IMR-90 (cell line): Measurements from ENCODE around the gene RAB20. TPM values are rescaled to one million over a fixed set of nuclear protein-coding genes. Genes with fewer than 3 reads are reported as not detected.

Experiments
- ATAC-seq: fragments of 200-7000 bp; cut with Tn5 transposase; 2 replicates; pipeline ENCODE4 v1.9.1; 2020; ENCODE audit warnings: low read depth, mild to moderate bottlenecking, moderate library complexity
- BruUV-seq: library from RNA; stranded (reverse); fragments of 400-500 nt; replicated peaks from 2 replicates; lab custom pipeline; 2021; lab: Mats Ljungman, UMichigan
- CTCF ChIA-PET: fragments of 300-600 bp; formaldehyde crosslinking; extraction: SDS; loops from one replicate; lab custom pipeline; 2021; ENCODE audit warnings: antibody characterized with exemption; lab: Yijun Ruan, JAX
- POLR2A ChIA-PET: fragments of 300-600 bp; sonication (Branson Sonifier 250); formaldehyde crosslinking; loops from one replicate; lab custom pipeline; 2022; ENCODE audit warnings: antibody characterized with exemption; ENCODE audit not compliant: unreplicated experiment; lab: Charles Lee
- DNase-seq: peaks from one replicate; pipeline ENCODE4 v3.0.0; 2013
- H2AFZ ChIP-seq: replicated peaks from 2 replicates; pipeline ENCODE3; 2013; ENCODE audit warnings: low read length, mild to moderate bottlenecking; ENCODE audit not compliant: poor library complexity
- H2AK5ac ChIP-seq: 2 replicates; pipeline ENCODE4 v1.6.1; 2013; ENCODE audit warnings: low read depth, low read length, inconsistent platforms
- H2AK9ac ChIP-seq: replicated peaks from 2 replicates; pipeline ENCODE3; 2013; ENCODE audit warnings: mild to moderate bottlenecking, low read depth, low read length, moderate library complexity; ENCODE audit not compliant: poor library complexity
- H2BK120ac ChIP-seq: 2 replicates; pipeline ENCODE4 v1.6.1; 2013; ENCODE audit warnings: low read depth, low read length, inconsistent platforms
- H2BK15ac ChIP-seq: 3 replicates; pipeline ENCODE4 v1.6.1; 2013; ENCODE audit warnings: low read depth, low read length, inconsistent platforms
- H2BK20ac ChIP-seq: 2 replicates; pipeline ENCODE4 v1.6.1; 2013; ENCODE audit warnings: low read depth, mild to moderate bottlenecking, inconsistent platforms, low read length, moderate library complexity
- H2BK5ac ChIP-seq: 2 replicates; pipeline ENCODE4 v1.6.1; 2013; ENCODE audit warnings: mild to moderate bottlenecking, low read depth, low read length, inconsistent platforms; ENCODE audit not compliant: poor library complexity, severe bottlenecking
- H3K14ac ChIP-seq: replicated peaks from 2 replicates; pipeline ENCODE4 v1.6.1; 2013; ENCODE audit warnings: low read depth, low read length, inconsistent platforms
- H3K18ac ChIP-seq: 2 replicates; pipeline ENCODE4 v1.6.1; 2013; ENCODE audit warnings: low read depth, low read length, control low read depth
- H3K23ac ChIP-seq: 2 replicates; pipeline ENCODE4 v1.6.1; 2013; ENCODE audit warnings: low read depth, low read length, inconsistent platforms
- H3K27ac ChIP-seq: 2 replicates; pipeline ENCODE4 v1.5.1; 2013; ENCODE audit warnings: mild to moderate bottlenecking, control low read depth, low read length; ENCODE audit not compliant: insufficient read depth
- H3K27me3 ChIP-seq: 2 replicates; pipeline ENCODE4 v1.6.1; 2013; ENCODE audit warnings: low read length; ENCODE audit not compliant: control insufficient read depth, insufficient read depth
- H3K36me3 ChIP-seq: 2 replicates; pipeline ENCODE4 v1.6.1; 2013; ENCODE audit warnings: low read length, mixed read lengths; ENCODE audit not compliant: control insufficient read depth, insufficient read depth
- H3K4ac ChIP-seq: 2 replicates; pipeline ENCODE4 v1.6.1; 2013; ENCODE audit warnings: low read depth, low read length, inconsistent platforms
- H3K4me1 ChIP-seq: 2 replicates; pipeline ENCODE4 v1.6.1; 2013; ENCODE audit warnings: low read length, mixed read lengths; ENCODE audit not compliant: control insufficient read depth, insufficient read depth
- H3K4me2 ChIP-seq: 2 replicates; pipeline ENCODE4 v1.6.1; 2013; ENCODE audit warnings: low read depth, mild to moderate bottlenecking, control low read depth, low read length, moderate library complexity
- H3K4me3 ChIP-seq: 2 replicates; pipeline ENCODE4 v1.5.1; 2013; ENCODE audit warnings: low read depth, mild to moderate bottlenecking, control low read depth, low read length, moderate library complexity; ENCODE audit not compliant: insufficient read depth
- H3K56ac ChIP-seq: 2 replicates; pipeline ENCODE4 v1.6.1; 2013; ENCODE audit warnings: low read length, inconsistent platforms; ENCODE audit not compliant: insufficient read depth; ENCODE audit errors: extremely low read depth
- H3K79me1 ChIP-seq, 2 experiments: 2 replicates each; pipeline ENCODE4 v1.6.1; 2013; ENCODE audit warnings: low read length in 2 of 2, inconsistent platforms in 1 of 2, low read depth in 1 of 2
- H3K9ac ChIP-seq: 2 replicates; pipeline ENCODE4 v1.6.1; 2013; ENCODE audit warnings: low read depth, low read length, control low read depth
- H3K9me1 ChIP-seq: 2 replicates; pipeline ENCODE4 v1.6.1; 2013; ENCODE audit warnings: low read length, inconsistent platforms; ENCODE audit not compliant: insufficient read depth
- H3K9me3 ChIP-seq: 2 replicates; pipeline ENCODE4 v1.6.1; 2013; ENCODE audit warnings: low read length; ENCODE audit not compliant: control insufficient read depth, insufficient read depth
- H4K20me1 ChIP-seq: 2 replicates; pipeline ENCODE4 v1.6.1; 2013; ENCODE audit warnings: low read length, inconsistent platforms; ENCODE audit not compliant: insufficient read depth
- H4K5ac ChIP-seq: 2 replicates; pipeline ENCODE4 v1.6.1; 2013; ENCODE audit warnings: mild to moderate bottlenecking, low read depth, low read length, control low read depth
- H4K8ac ChIP-seq, 2 experiments: 2 replicates each; pipeline ENCODE4 v1.6.1; 2013; ENCODE audit warnings: low read depth in 2 of 2, low read length in 2 of 2, control low read depth in 1 of 2, inconsistent platforms in 1 of 2
- H4K91ac ChIP-seq: 2 replicates; pipeline ENCODE4 v1.6.1; 2013; ENCODE audit warnings: low read depth, low read length, inconsistent platforms; ENCODE audit not compliant: insufficient read depth
- BHLHE40 ChIP-seq: fragments of 150-350 bp; IDR thresholded peaks from 2 replicates; pipeline ENCODE4 v1.6.1; 2016; ENCODE audit warnings: mild to moderate bottlenecking, low read depth, low read length
- CEBPB ChIP-seq: IDR thresholded peaks from 2 replicates; pipeline ENCODE4 v1.6.1; 2012; ENCODE audit warnings: low read depth, low read length, improper control_type of control experiment
- CHD1 ChIP-seq: IDR thresholded peaks from 2 replicates; pipeline ENCODE4 v1.6.1; 2012; ENCODE audit warnings: low read depth, low read length, improper control_type of control experiment
- CTCF ChIP-seq: conservative IDR thresholded peaks from 2 replicates; pipeline ENCODE4 v1.5.1; 2012; ENCODE audit warnings: mild to moderate bottlenecking, low read depth, low read length, improper control_type of control experiment
- FOS ChIP-seq: fragments of 150-350 bp; IDR thresholded peaks from 2 replicates; pipeline ENCODE4 v1.6.1; 2016; ENCODE audit warnings: low read depth, low read length
- MAFK ChIP-seq: IDR thresholded peaks from 2 replicates; pipeline ENCODE4 v1.6.1; 2012; ENCODE audit warnings: low read depth, low read length, improper control_type of control experiment
- MAZ ChIP-seq: IDR thresholded peaks from 2 replicates; pipeline ENCODE4 v1.6.1; 2012; ENCODE audit warnings: low read depth, mild to moderate bottlenecking, low read length, improper control_type of control experiment, moderate library complexity, borderline replicate concordance
- MXI1 ChIP-seq: IDR thresholded peaks from 2 replicates; pipeline ENCODE4 v1.6.1; 2012; ENCODE audit warnings: low read depth, mild to moderate bottlenecking, low read length, moderate library complexity, borderline replicate concordance
- POLR2A ChIP-seq: IDR thresholded peaks from 2 replicates; pipeline ENCODE4 v1.6.1; 2012; ENCODE audit warnings: mild to moderate bottlenecking, low read depth, low read length
- RAD21 ChIP-seq: IDR thresholded peaks from 2 replicates; pipeline ENCODE4 v1.6.1; 2012; ENCODE audit warnings: low read length, improper control_type of control experiment
- RFX5 ChIP-seq: IDR thresholded peaks from 2 replicates; pipeline ENCODE4 v1.8.0; 2012; ENCODE audit warnings: low read depth, mild to moderate bottlenecking, low read length, moderate library complexity
- SMC3 ChIP-seq: fragments of 150-350 bp; IDR thresholded peaks from 2 replicates; pipeline ENCODE4 v1.6.1; 2016; ENCODE audit warnings: low read depth, mild to moderate bottlenecking, antibody characterized with exemption, low read length, moderate library complexity
- WGBS, 2 experiments: methylation state at CpG; one replicate each; pipeline versions ENCODE4 v1.1.5 to v1.1.7; 2013; ENCODE audit warnings: missing lambda C conversion rate in 2 of 2; ENCODE audit not compliant: insufficient read length in 1 of 2; ENCODE audit errors: extremely low coverage in 2 of 2; 5-methylcytosine and 5-hydroxymethylcytosine counted together
- dilution Hi-C: fragments of 300-500 bp; cut with HindIII; formaldehyde crosslinking; loops from one replicate; pipeline ENCODE4 v1.14.3; 2018; ENCODE audit warnings: low sequenced_read_pairs; ENCODE audit not compliant: unreplicated experiment
- in situ Hi-C: fragments of 300-500 bp; cut with MboI; formaldehyde crosslinking; loops from 3 replicates; pipeline ENCODE4 v1.14.3; 2019; ENCODE audit warnings: low sequenced_read_pairs, inconsistent platforms, mixed read lengths
- intact Hi-C: fragments of 100-400 bp; cut with micrococcal nuclease; formaldehyde crosslinking; loops from 2 replicates; pipeline ENCODE4 v1.10.0; 2022
- polyA plus RNA-seq, 3 experiments: library from polyadenylated mRNA; depleted of rRNA; stranded (reverse); fragments of >200 nt; gene quantifications; 2 replicates each; pipeline ENCODE4 v1.2.3, GENCODE V29; 2012; ENCODE audit warnings: low replicate concordance in 1 of 3
- total RNA-seq: library from RNA; depleted of rRNA; stranded (reverse); fragments of >200 nt; gene quantifications from 2 replicates; pipeline ENCODE4 v1.2.3, GENCODE V29; 2012
- TF ChIP-seq, protein P1 (sequence below): fragments of 150-350 bp; IDR thresholded peaks from 2 replicates; pipeline ENCODE4 v1.6.1; 2016; ENCODE audit warnings: low read depth, mild to moderate bottlenecking, low read length, moderate library complexity, borderline replicate concordance
- TF ChIP-seq, protein P2 (sequence below): fragments of 150-350 bp; IDR thresholded peaks from 2 replicates; pipeline ENCODE4 v1.6.1; 2017; ENCODE audit warnings: mild to moderate bottlenecking, antibody characterized with exemption, low read length, low read depth

The RAB20 gene
- total and polyA plus RNA-seq, 2 of the 4 experiments (the other 2 are of a cell fraction), result 3.8 to 5.1 TPM

GRCh38 chr13:110589793-110590390, 28.4 kb upstream of the RAB20 start:
- no TSS peak for BruUV-seq
- no peaks in the 10 kb centered on the region for H3K9me3 ChIP-seq
- no peak for DNase-seq
- no peak overlapping the region for H2BK15ac ChIP-seq
- H4K8ac ChIP-seq, result no peak overlapping the region
- no peaks in the 10 kb centered on the region for H3K9me1 ChIP-seq
- H3K18ac ChIP-seq, result no peak overlapping the region
- no peak overlapping the region for H2AFZ ChIP-seq
- H4K91ac ChIP-seq, result no peak overlapping the region
- ATAC-seq, result no peak
- H3K23ac ChIP-seq, result no peak overlapping the region
- no peaks in the 10 kb centered on the region for H4K20me1 ChIP-seq
- no peak overlapping the region for H2AK5ac ChIP-seq
- intact Hi-C loops, result loop anchor here (5.0 kb wide), 2 partner anchors 322 to 462 kb away; no protein-coding TSS in a partner anchor
- H3K4me3 ChIP-seq, result no peak overlapping the region
- POLR2A ChIA-PET, result no interaction called here
- no peak overlapping the region for H3K4me2 ChIP-seq
- no peak for TF ChIP-seq CTCF
- TF ChIP-seq POLR2A, result no peak
- no peak for TF ChIP-seq MAZ
- TF ChIP-seq, protein P1, sequence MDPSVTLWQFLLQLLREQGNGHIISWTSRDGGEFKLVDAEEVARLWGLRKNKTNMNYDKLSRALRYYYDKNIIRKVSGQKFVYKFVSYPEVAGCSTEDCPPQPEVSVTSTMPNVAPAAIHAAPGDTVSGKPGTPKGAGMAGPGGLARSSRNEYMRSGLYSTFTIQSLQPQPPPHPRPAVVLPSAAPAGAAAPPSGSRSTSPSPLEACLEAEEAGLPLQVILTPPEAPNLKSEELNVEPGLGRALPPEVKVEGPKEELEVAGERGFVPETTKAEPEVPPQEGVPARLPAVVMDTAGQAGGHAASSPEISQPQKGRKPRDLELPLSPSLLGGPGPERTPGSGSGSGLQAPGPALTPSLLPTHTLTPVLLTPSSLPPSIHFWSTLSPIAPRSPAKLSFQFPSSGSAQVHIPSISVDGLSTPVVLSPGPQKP, result no peak
- TF ChIP-seq CEBPB, result no peak
- TF ChIP-seq RFX5, result no peak
- no peak for TF ChIP-seq MAFK
- no peak for TF ChIP-seq BHLHE40
- TF ChIP-seq, protein P2, sequence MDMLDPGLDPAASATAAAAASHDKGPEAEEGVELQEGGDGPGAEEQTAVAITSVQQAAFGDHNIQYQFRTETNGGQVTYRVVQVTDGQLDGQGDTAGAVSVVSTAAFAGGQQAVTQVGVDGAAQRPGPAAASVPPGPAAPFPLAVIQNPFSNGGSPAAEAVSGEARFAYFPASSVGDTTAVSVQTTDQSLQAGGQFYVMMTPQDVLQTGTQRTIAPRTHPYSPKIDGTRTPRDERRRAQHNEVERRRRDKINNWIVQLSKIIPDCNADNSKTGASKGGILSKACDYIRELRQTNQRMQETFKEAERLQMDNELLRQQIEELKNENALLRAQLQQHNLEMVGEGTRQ, result no peak
- no peak for TF ChIP-seq FOS
- TF ChIP-seq MXI1, result no peak
- TF ChIP-seq SMC3, result no peak
- TF ChIP-seq CHD1, result no peak
- no peak for TF ChIP-seq RAD21
- no peak overlapping the region for H2BK120ac ChIP-seq
- no peak overlapping the region for H4K5ac ChIP-seq
- H3K79me1 ChIP-seq, result no peaks in the 10 kb centered on the region
- 0 out of 2 replicates have a peak, but pooled peaks cover 4% of the 10 kb centered on the region for H3K4me1 ChIP-seq
- H3K56ac ChIP-seq, result no peak overlapping the region
- H3K9ac ChIP-seq, result no peak overlapping the region
- H3K27me3 ChIP-seq, result peaks cover 2% of the 10 kb centered on the region; the same call in 1 of the 2 replicates
- dilution Hi-C loops, result no loop called here
- H2AK9ac ChIP-seq, result no peak overlapping the region
- in situ Hi-C loops, result loop anchor here (25.0 kb wide), 1 partner anchor 222 kb away; no protein-coding TSS in a partner anchor
- H3K14ac ChIP-seq, result no peak overlapping the region
- no peak overlapping the region for H2BK5ac ChIP-seq
- no CpG with 5 or more reads among the region's 3 CpGs for WGBS, 2 experiments
- H2BK20ac ChIP-seq, result no peak overlapping the region
- CTCF ChIA-PET, result no interaction called here
- no peak overlapping the region for H3K27ac ChIP-seq
- no peak overlapping the region for H3K4ac ChIP-seq
- no peaks in the 10 kb centered on the region for H3K36me3 ChIP-seq
